HepG2 (cell line): Measurements from ENCODE around the gene ALDH1A1.
A peak's percentile ranks its signal among the peaks of the same experiment; 100 is the strongest.

Experiments used
- ARID3A ChIP-seq: IDR thresholded peaks from 2 replicates; pipeline ENCODE4 v1.6.1; 2012; ENCODE audit warnings: low read depth, low read length, improper control_type of control experiment
- CCAR2 ChIP-seq: fragments of 200-400 bp; formaldehyde crosslinking; optimal IDR thresholded peaks from 2 replicates; pipeline ENCODE3; 2018; ENCODE audit warnings: low read depth, mild to moderate bottlenecking, low read length, moderate library complexity
- CTCF ChIP-seq: sonication (generic); formaldehyde crosslinking; IDR thresholded peaks from 2 replicates; pipeline ENCODE4 v1.5.0; 2020; ENCODE audit warnings: mild to moderate bottlenecking, missing genetic modification reagents, moderate library complexity
- NFE2L1 ChIP-seq: sonication (generic); formaldehyde crosslinking; IDR thresholded peaks from 2 replicates; pipeline ENCODE4 v1.4.0; 2020; ENCODE audit warnings: missing genetic modification reagents, mild to moderate bottlenecking, borderline replicate concordance
- POLR2A ChIP-seq, 2 experiments: IDR thresholded peaks; 2 replicates each; pipeline ENCODE4 v1.6.1; 2011; ENCODE audit warnings: low read depth in 2 of 2, low read length in 2 of 2, mild to moderate bottlenecking in 1 of 2, moderate library complexity in 1 of 2; ENCODE audit not compliant: insufficient read depth in 1 of 2
- THAP8 ChIP-seq: sonication (generic); formaldehyde crosslinking; IDR thresholded peaks from 2 replicates; pipeline ENCODE4 v1.5.1; 2020; ENCODE audit warnings: missing genetic modification reagents, mild to moderate bottlenecking, borderline replicate concordance
- ZBTB26 ChIP-seq: IDR thresholded peaks from 2 replicates; pipeline ENCODE4 v1.6.1; 2016; ENCODE audit warnings: missing compliant biosample characterization, missing genetic modification reagents, borderline replicate concordance
- ZNF280D ChIP-seq: sonication (generic); formaldehyde crosslinking; IDR thresholded peaks from 2 replicates; pipeline ENCODE4 v1.5.1; 2020; ENCODE audit warnings: mild to moderate bottlenecking, missing genetic modification reagents

DNA sequence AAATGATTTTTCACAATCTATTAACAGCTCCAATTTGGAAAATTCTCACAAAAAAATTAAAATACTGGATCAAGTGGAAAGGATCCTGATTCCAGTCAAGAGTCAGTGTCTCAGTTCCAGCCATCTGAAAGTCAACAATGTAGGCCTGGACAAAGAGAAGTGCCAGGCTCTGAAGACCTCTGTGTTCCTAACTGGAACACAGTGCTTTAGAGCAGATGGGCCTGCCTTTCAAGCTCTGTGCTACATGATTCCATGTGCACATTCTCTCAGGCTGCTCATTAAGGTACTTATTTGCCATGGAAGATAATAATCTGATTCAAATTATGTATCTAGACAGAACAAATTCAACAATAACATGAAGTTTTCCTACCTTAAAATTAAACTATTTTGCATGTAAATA lies 30.2 kb upstream of the ALDH1A1 start:
- TF ChIP-seq CCAR2 (no peak), POLR2A (IDR thresholded peaks at IDR 0.05; ENCODE audit: insufficient read depth in 1 of 2, low read depth in 2 of 2, low read length in 2 of 2) (peak in 1 of 2 experiments; percentile 66; a peak in 2 of 4 replicates), THAP8 (no peak), ARID3A (no peak), ZBTB26 (CRISPR knock-in tag) (no peak), ZNF280D (no peak), CTCF (CRISPR knock-in tag) (no peak), NFE2L1 (CRISPR knock-in tag) (no peak)
